PC-9 (cell line): Measurements from ENCODE around the gene MIF.

ENCODE experiments used
- EZH2 ChIP-seq: fragments of 200-600 bp; sonication (generic); IDR thresholded peaks from 2 replicates; pipeline ENCODE4 v1.8.0; 2017; ENCODE audit warnings: antibody characterized with exemption, low read depth
- TF ChIP-seq, protein P1 (sequence below): fragments of 200-600 bp; sonication (generic); conservative IDR thresholded peaks from 2 replicates; pipeline ENCODE4 v1.6.1; 2017; ENCODE audit warnings: mixed run types, antibody characterized with exemption, mild to moderate bottlenecking, moderate library complexity

DNA sequence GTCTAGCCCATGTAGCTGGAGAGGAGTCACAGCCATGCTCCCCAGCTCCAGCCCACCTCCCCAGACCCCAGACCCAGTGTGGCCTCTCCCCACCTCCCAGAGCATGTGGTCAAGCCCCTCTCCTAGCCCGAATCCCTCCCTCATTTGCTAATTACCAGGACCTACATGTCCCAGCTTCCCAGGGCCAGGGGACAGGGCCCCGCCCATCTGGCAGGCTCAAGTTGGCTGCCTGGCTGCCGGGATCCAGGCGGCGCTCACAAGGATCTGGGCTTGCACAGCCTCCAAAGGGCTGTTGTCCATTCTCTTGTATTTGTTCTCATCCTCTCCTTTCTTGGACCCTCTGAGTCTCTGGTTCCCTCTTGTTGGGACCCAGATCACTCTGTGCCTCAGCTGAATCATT is 4.6 kb upstream of the MIF start:
- no peak for TF ChIP-seq EZH2
- TF ChIP-seq, protein P1, sequence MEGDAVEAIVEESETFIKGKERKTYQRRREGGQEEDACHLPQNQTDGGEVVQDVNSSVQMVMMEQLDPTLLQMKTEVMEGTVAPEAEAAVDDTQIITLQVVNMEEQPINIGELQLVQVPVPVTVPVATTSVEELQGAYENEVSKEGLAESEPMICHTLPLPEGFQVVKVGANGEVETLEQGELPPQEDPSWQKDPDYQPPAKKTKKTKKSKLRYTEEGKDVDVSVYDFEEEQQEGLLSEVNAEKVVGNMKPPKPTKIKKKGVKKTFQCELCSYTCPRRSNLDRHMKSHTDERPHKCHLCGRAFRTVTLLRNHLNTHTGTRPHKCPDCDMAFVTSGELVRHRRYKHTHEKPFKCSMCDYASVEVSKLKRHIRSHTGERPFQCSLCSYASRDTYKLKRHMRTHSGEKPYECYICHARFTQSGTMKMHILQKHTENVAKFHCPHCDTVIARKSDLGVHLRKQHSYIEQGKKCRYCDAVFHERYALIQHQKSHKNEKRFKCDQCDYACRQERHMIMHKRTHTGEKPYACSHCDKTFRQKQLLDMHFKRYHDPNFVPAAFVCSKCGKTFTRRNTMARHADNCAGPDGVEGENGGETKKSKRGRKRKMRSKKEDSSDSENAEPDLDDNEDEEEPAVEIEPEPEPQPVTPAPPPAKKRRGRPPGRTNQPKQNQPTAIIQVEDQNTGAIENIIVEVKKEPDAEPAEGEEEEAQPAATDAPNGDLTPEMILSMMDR, result no peak
